NCI-H146 treated with DMSO at 0.1 percent for 48 hours (cell line): ENCODE data around the gene URGCP.
"Not testable (repeated sequence)": the region's sequence is repeated elsewhere in the genome, so short reads cannot be mapped to it uniquely, and the experiment has no call there.

Source experiments
- DNase-seq: peaks from one replicate; lab custom pipeline; 2025; ENCODE audit not compliant: unreplicated experiment; lab: John Stamatoyannopoulos, UW

The URGCP gene

GRCh38 chr7:43922726-43923125 lies 16.3 kb upstream of the URGCP start:
- DNase-seq, result no peak

DNA sequence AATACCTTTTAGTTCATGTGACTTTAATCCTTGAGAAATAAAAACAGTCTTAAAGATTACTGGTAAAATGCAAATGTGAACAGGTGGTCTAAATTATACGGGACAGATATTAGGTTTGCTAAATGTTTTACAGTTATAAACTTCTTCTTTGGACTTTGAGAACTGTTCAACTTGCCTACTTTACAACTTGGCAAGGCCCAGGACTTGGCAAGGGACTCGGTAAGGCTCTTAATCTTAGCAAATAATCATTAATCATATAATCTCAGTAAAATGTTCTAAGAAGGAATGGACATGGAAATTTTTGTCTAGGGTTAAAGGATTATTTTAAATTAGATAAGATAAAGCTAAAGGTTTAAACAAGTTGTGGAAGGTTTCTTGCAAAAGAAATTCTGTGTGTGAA lies 15.0 kb upstream of the URGCP start:
- DNase-seq, result no peak

DNA sequence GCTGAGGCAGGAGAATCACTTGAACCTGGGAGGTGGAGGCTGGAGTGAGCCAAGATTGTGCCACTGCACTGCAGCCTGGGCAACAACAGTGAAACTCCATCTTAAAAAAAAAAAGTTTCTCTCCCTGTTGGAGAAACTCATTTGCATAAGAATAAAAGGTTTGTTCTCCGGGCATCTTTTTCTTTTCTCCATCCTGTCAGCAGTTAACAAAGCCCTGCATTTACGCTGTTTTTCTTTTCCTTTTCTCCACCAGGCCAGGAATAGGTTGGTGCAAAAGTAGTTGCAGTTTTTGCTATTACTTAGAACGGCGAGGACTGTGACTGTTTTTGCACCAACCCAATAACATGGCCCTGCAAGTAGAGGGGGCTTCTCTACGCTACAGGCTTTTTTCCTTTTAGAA lies 9.5 kb upstream of the URGCP start:
- DNase-seq, result no peak

DNA sequence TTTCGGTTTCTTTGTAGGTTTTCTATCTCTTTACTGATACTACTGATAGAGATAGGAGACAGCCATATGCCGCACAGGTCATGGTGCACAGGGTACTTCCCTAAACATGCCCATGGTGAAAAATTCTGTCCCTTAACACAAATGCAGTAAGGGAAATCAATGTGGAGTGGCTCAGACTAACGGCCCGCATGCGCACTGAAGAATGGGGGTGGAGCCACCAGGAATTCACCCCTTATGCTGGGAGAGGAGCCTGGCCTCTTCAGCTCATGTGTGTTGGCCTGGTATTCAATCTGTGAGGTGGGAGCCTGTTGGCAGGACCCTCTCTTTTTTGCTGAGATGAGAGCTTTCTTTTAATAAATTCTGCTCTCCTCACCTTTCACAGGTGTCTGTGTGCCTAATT lies 8.4 kb upstream of the URGCP start:
- DNase-seq, result no peak

DNA sequence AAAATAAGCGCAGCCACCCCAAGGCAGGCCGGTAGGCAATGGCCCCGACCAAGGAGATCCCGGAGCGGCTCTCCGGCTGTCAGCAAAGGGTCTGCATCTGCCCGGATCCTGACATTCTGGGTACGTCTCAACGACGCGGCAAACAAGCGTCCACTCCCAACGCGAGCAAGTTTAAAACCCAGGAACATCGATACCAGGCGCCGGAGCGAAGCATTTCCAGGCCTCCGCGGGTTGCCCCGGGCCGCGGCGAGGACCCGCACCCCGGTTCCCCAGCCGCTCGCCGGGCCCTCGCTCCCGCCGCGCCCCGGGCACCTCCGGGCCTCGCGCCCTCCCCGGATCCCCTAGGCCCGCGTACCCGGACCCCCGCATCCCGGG lies 453 bp downstream of the URGCP start:
- DNase-seq, result no peak

DNA sequence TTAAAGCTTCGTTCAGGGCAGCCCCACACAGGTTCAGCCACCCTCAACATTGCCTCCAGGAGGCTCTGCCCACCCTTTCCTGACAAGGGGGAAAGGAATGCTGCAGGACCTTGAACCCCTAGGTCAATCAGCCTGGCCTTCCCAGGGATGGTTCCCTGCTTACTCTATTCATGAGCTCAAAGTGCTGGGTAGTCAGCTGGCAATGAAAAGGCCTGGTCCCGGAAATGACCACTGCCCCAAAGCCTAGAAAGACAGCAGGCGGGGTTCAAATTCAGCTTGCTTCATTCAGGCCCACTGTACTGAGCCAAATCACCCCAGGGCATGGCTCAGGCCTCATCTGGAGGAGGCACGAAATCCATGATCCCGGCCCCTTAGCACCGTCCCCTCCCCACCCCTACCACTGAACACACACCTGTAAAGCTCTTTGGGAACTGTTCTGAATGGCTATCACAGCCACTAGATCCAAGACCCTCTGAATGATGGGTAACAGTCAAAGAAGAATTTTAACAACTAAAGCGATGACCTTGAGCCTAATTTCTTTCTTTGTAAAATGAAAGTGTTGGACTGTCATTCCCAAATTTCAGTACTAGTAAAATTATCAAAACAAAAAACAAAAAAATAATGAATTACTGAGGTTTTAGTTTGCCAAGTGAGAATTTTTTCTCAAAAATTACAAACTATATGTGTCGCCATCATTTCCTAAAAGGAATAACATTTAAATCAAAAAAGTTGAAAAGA lies 1.0 kb downstream of the URGCP start:
- no peak for DNase-seq

- DNase-seq, result no peak
Measured at GRCh38 chr7:43904533-43905208, 1.7 kb downstream of the URGCP start.

DNA sequence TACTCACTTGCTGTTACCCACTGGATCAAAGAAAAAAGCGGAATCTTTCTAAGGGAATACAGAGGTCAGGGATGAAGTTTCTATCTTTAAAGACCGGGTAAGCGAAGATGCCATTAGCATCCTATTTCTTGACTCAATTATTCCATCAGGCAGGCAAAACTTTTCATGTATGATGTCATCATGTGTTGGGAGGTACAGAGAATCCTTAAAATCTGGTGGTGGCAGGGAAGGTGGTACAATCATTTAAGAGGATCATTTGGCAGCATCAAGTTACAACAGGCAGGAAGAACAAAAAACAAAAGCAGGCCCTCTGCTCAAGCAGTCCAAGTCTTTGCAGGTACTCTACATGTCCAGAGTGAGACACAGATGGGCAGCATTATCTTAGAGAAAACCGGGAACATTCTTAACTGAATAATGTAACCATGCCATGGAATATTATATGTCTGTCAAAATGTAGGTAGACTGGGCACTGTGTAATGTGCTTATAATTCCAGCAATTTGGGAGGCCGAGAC lies 3.8 kb downstream of the URGCP start:
- no peak for DNase-seq

DNA sequence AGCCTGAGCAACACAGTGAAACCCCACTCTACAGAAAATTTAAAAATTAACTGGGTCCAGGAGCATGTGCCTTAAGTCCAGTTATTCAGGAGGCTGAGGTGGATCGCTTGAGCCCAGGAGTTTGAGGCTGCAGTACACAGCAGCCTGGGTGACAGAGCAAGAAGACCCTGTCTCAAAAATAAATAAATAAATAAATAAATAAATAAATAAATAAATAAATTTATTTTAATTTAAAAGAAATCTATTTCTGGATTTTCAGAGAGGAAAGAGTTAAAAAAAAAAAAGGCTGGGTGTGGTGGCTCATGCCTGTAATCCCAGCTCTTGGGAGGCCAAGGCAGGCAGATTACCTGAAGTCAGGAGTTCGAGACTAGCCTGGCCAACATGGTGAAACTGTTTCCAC lies 7.8 kb downstream of the URGCP start:
- DNase-seq, result not testable (repeated sequence)

- DNase-seq, result no peak
Measured at GRCh38 chr7:43895847-43896415, 10.5 kb downstream of the URGCP start.

GRCh38 chr7:43891069-43891955 lies 15.1 kb downstream of the URGCP start:
- no peak for DNase-seq

DNA sequence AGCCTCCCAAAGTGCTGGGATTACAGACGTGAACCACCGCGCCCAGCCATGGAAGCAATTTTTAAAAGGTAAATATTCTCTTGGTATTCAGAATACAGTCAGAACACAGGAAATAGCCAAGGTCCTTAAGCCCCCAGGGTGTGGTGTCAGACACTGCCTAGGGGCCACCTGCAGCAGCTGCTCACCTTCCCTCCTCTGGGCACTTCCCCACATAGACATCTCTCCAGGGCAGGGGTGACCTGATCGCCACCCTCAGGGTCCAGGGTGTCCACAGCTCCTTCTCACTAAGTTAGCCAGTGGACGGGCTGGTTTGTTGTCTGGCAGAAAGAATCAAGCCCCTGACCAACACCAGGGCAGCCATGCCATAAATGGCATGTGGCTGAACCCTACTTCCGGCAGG lies 15.9 kb downstream of the URGCP start:
- peak; percentile 24 for DNase-seq

DNA sequence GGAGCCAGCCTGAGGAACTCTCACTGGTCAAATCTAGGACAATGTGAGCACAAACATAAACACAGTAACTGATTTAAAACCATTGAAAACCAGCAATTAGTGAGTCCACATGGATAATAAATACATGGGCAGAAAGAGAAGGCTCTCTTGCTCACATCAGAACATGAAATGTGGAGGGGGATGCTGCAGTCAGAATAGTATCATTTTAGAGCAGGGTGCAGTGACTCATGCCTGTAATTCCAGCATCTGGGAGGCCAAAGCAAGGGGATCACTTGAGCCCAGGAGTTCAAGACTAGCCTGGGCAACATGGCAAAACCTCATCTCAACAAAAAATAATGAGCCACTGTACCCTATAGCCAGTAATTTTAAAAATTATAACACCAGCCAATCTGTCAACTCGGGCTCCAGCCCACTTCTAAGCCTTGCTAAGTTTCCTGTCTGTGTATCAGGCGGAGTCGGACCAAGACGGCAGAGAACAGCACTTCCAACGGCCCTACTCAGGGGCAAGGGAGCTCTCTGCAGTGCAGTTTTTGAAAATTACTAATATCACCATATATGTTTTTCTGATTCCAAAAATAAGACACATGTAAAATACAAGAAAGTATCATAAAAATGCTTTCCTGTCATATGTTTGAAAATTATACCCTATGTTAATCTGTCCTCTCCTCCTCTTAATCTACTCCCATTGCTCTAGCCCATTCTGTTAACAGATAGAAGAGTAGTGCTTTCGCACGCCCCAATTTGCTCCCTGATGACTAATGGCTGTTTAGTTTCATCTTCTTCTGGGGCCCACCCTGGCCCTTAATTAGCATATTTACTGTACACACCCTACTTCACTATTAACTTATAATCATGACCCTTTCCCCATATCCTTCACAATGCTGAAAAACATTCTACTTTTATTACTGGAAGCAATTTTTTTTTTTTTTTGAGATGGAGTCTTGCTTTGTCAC lies 17.1 kb downstream of the URGCP start:
- no peak for DNase-seq

DNA sequence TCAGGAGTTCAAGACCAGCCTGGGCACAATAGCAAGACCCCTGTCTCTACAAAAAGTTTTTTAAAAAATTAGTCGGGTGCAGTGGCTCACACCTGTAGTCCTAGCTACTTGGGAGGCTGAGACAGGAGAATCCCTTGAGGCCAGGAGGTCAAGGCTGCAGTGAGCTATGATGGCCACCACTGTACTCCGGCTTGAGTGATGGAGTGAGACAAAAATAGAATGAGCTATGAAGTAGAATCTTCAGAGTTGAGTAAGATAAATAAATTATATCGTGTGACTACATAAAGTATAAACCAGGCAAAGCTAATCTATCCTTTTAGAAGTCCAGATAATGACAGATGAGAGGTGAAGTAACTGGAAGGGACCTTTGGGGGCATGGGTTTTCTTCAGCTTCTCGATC lies 21.8 kb downstream of the URGCP start:
- DNase-seq, result no peak

- no peak for DNase-seq
Measured at GRCh38 chr7:43884209-43884608, 22.2 kb downstream of the URGCP start.

- no peak for DNase-seq
Measured at GRCh38 chr7:43880596-43880995, 25.8 kb downstream of the URGCP start.

DNA sequence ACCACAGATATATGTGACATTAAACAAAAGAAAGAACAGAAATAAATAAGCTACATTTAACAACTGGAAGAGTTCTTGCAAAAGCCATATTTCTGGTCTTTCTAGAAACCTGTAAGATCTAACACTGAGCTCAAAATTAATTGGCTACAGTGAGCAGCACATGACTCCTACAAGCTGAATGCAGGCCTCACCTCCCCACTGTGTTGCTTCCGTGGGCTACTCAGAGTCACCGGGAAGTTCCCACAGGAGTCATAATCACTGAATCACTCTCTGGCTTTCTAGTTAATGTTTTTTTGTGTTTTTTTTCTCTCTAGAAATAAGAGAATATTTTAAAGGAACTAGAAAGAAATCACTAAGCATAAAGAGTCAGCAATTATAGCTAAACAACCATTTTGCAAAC lies 26.9 kb downstream of the URGCP start:
- no peak for DNase-seq

DNA sequence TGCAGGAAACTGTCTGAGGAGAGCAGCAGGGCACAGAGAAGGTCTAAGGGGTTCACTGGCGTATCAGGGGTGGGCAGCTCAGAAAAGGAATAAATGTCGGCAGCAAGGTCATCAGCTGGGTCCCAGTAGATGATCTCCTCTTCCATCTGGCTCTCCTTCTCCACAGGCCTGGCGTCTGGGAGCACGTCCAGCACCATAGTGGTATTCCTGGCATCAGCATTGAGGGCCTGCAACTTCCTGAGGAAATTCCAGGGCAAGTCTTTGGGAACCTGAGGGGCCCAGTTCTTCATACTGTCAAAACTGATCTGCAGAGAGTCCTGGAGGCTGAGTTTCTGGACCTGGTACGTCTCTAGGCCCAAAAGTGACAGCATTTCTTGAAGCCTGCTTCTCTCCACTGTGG lies 27.5 kb downstream of the URGCP start:
- DNase-seq, result no peak

- DNase-seq, result no peak
Measured at GRCh38 chr7:43877968-43878864, 28.2 kb downstream of the URGCP start.
